ENCODE measurements around the gene HOXC5. TPM values are rescaled to one million over a fixed set of nuclear protein-coding genes. Genes with fewer than 3 reads are reported as not detected.

HOXC5 gene
- total RNA-seq, 1 experiment from 2014 or later, result not detected

- H3K4me3 ChIP-seq, result no peak overlapping the region
- peaks cover 12% of the 10 kb centered on the region for H3K4me1 ChIP-seq
- H3K36me3 ChIP-seq, result no peaks in the 10 kb centered on the region
- H3K9me3 ChIP-seq (replicated peaks), result no peaks in the 10 kb centered on the region
- H3K27me3 ChIP-seq, result no peaks in the 10 kb centered on the region
- H3K27ac ChIP-seq, result no peak overlapping the region
- no peak for DNase-seq
Observed at GRCh38 chr12:54047160-54047963, 14.5 kb downstream of the HOXC5 start.

- Histone ChIP-seq H3K4me1 (peaks cover 14% of the 10 kb centered on the region), H3K27ac (no peak overlapping the region), H3K27me3 (no peaks in the 10 kb centered on the region), H3K4me3 (no peak overlapping the region), H3K9me3 (replicated peaks) (no peaks in the 10 kb centered on the region), H3K36me3 (no peaks in the 10 kb centered on the region)
- DNase-seq, result no peak
Observed at GRCh38 chr12:54047964-54048303, 15.1 kb downstream of the HOXC5 start.

GRCh38 chr12:54048406-54049093, 15.7 kb downstream of the HOXC5 start:
- Histone ChIP-seq H3K36me3 (no peaks in the 10 kb centered on the region), H3K9me3 (replicated peaks) (no peaks in the 10 kb centered on the region), H3K27ac (no peak overlapping the region), H3K4me3 (no peak overlapping the region), H3K27me3 (no peaks in the 10 kb centered on the region), H3K4me1 (peaks cover 8% of the 10 kb centered on the region)
- no peak for DNase-seq

DNA sequence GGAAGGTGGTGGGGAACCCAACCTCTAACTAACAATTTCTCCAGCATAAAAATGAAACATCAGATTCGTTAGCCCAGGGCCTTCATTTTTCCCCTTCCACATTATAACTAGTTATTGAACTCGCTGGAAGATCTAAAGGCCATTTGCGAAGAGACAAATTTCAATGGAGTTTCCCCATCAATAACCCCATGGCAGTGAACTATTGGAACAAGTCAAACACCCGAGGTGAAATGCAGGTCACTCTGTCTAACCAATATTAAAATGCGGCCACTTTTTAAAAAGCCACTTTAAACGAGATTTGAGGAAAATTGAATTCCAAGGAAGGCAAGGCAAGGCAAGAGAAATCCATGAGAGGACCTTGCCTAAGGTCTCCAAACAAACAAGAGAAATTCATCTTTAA, 16.3 kb downstream of the HOXC5 start:
- DNase-seq, result no peak
- Histone ChIP-seq H3K4me3 (no peak overlapping the region), H3K36me3 (no peaks in the 10 kb centered on the region), H3K9me3 (replicated peaks) (no peaks in the 10 kb centered on the region), H3K27ac (no peak overlapping the region), H3K27me3 (no peaks in the 10 kb centered on the region), H3K4me1 (peaks cover 3% of the 10 kb centered on the region)

- H3K36me3 ChIP-seq, result no peaks in the 10 kb centered on the region
- no peak overlapping the region for H3K27ac ChIP-seq
- H3K9me3 ChIP-seq (replicated peaks), result no peaks in the 10 kb centered on the region
- no peak for DNase-seq
- peaks cover 3% of the 10 kb centered on the region; the same call in 1 of the 2 replicates for H3K4me1 ChIP-seq
- no peak overlapping the region for H3K4me3 ChIP-seq
- no peaks in the 10 kb centered on the region for H3K27me3 ChIP-seq
Observed at GRCh38 chr12:54050482-54050810, 17.6 kb downstream of the HOXC5 start.

- Histone ChIP-seq H3K4me3 (no peak overlapping the region), H3K27me3 (no peaks in the 10 kb centered on the region), H3K36me3 (no peaks in the 10 kb centered on the region), H3K27ac (no peak overlapping the region), H3K9me3 (replicated peaks) (no peaks in the 10 kb centered on the region), H3K4me1 (peaks cover 3% of the 10 kb centered on the region; the same call in 1 of the 2 replicates)
- DNase-seq, result no peak
Observed at GRCh38 chr12:54051026-54051842, 18.4 kb downstream of the HOXC5 start.

GRCh38 chr12:54051874-54052437, 19.1 kb downstream of the HOXC5 start:
- DNase-seq, result no peak
- Histone ChIP-seq H3K4me1 (peaks cover 3% of the 10 kb centered on the region; the same call in 1 of the 2 replicates), H3K4me3 (no peak overlapping the region), H3K27ac (no peak overlapping the region), H3K27me3 (no peaks in the 10 kb centered on the region), H3K9me3 (replicated peaks) (no peaks in the 10 kb centered on the region), H3K36me3 (no peaks in the 10 kb centered on the region)

- Histone ChIP-seq H3K27me3 (no peaks in the 10 kb centered on the region), H3K9me3 (replicated peaks) (no peaks in the 10 kb centered on the region), H3K27ac (peak overlapping the region; percentile 69), H3K4me1 (peaks cover 3% of the 10 kb centered on the region; the same call in 1 of the 2 replicates), H3K36me3 (no peaks in the 10 kb centered on the region), H3K4me3 (peak overlapping the region; percentile 84)
- DNase-seq, result no peak
Observed at GRCh38 chr12:54052438-54053002, 19.7 kb downstream of the HOXC5 start.

DNA sequence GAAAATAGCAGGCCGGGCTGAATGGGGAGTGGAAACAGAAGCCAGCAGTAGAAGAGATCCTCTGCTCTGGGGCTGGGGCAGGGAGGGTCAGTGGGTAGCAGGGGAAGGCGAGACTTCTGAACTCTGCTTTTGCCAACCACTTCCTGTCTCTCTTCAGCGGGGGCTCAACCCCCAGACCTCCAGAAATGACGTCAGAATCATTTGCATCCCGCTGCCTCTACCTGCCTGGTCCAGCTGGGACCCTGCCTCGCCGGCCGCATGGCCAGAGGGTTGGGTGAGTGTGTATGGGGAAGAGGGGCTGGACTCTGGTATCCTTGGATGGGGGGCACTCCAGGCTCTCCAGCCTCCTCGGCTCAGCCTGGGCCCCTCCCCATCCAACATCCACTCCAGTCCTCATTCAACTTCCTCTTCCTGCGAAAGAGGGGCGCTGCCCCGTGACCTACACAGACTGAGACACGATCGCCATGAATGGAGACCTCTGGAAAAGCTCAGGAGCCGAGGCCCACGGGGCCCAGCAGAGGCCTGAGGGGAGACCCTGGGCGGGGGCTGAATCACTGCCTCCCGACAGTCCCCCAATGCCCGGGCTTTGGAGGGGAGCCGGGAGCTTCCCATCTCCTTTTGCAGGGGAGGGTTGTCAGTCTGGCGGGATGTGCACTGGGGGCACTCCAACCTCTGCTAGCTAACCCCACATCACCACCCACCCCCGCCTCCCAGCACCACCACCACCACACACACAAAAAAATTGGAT, 20.3 kb downstream of the HOXC5 start:
- no peaks in the 10 kb centered on the region for H3K27me3 ChIP-seq
- DNase-seq, result peak; percentile 54 to 62
- H3K27ac ChIP-seq, result peak overlapping the region; percentile 69

DNA sequence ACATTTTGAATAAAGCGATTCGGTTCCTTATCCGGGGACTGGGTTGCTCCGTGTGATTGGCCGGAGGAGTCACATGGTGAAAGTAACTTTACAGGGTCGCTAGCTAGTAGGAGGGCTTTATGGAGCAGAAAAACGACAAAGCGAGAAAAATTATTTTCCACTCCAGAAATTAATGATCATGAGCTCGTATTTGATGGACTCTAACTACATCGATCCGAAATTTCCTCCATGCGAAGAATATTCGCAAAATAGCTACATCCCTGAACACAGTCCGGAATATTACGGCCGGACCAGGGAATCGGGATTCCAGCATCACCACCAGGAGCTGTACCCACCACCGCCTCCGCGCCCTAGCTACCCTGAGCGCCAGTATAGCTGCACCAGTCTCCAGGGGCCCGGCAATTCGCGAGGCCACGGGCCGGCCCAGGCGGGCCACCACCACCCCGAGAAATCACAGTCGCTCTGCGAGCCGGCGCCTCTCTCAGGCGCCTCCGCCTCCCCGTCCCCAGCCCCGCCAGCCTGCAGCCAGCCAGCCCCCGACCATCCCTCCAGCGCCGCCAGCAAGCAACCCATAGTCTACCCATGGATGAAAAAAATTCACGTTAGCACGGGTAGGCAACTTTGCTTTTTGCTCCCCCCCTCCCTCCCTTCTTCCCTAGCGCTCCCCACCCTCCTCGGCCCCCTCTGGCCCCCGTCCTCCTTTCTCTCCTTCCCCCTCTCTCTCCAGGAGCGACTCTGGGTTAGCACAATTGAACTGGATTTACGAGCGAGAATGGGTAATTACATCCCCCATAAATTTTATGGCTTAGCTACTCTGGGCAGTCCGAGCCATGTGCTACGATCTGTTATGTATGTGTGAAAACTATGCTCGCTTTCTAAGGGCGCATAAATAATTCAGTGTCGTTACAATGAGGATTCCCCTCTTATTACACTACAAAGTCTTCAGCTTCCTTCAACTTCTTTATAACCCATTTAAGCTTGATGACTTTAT, 21.2 kb downstream of the HOXC5 start, which contains the start of gene HOXC4:
Gene HOXC4 (plus strand): TSS at position 85 of the 991 bp plus-strand sequence. CDS start 88 bp downstream, at position 173.
- no peaks in the 10 kb centered on the region for H3K9me3 ChIP-seq (replicated peaks)
- H3K4me1 ChIP-seq, result peaks cover 3% of the 10 kb centered on the region; the same call in 1 of the 2 replicates
- H3K36me3 ChIP-seq, result no peaks in the 10 kb centered on the region; the same call in 1 of the 2 replicates
- H3K27ac ChIP-seq, result peak within 1 kb of the TSS; percentile 69
- peak within 1 kb of the TSS; percentile 84 for H3K4me3 ChIP-seq
- H3K27me3 ChIP-seq, result no peaks in the 10 kb centered on the region
- peak; percentile 70 to 74 for DNase-seq

More for the DNA sequence above, 20.3 kb downstream of the HOXC5 start:
- Histone ChIP-seq H3K4me1 (peaks cover 3% of the 10 kb centered on the region; the same call in 1 of the 2 replicates), H3K4me3 (peak overlapping the region; percentile 84), H3K36me3 (no peaks in the 10 kb centered on the region; the same call in 1 of the 2 replicates), H3K9me3 (replicated peaks) (no peaks in the 10 kb centered on the region)

DNA sequence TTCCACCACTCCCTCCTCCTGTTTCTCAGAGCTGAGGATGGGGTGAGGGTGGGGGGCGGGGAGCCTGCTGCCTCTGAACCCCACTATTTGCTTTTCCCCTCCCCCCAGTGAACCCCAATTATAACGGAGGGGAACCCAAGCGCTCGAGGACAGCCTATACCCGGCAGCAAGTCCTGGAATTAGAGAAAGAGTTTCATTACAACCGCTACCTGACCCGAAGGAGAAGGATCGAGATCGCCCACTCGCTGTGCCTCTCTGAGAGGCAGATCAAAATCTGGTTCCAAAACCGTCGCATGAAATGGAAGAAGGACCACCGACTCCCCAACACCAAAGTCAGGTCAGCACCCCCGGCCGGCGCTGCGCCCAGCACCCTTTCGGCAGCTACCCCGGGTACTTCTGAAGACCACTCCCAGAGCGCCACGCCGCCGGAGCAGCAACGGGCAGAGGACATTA, 21.9 kb downstream of the HOXC5 start:
- Histone ChIP-seq H3K27ac (peak overlapping the region; percentile 69; the same call in 1 of the 2 replicates), H3K4me3 (peak overlapping the region; percentile 84), H3K4me1 (peaks cover 3% of the 10 kb centered on the region; the same call in 1 of the 2 replicates), H3K36me3 (no peaks in the 10 kb centered on the region; the same call in 1 of the 2 replicates), H3K27me3 (no peaks in the 10 kb centered on the region), H3K9me3 (replicated peaks) (no peaks in the 10 kb centered on the region)
- DNase-seq, result no peak

DNA sequence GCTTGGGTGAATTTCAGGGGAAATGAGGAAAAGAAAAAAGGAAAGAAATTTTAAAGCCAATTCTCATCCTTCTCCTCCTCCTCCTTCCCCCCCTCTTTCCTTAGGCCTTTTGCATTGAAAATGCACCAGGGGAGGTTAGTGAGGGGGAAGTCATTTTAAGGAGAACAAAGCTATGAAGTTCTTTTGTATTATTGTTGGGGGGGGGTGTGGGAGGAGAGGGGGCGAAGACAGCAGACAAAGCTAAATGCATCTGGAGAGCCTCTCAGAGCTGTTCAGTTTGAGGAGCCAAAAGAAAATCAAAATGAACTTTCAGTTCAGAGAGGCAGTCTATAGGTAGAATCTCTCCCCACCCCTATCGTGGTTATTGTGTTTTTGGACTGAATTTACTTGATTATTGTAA, 22.7 kb downstream of the HOXC5 start:
- Histone ChIP-seq H3K27me3 (no peaks in the 10 kb centered on the region), H3K4me1 (peaks cover 3% of the 10 kb centered on the region; the same call in 1 of the 2 replicates), H3K27ac (no peak overlapping the region), H3K36me3 (no peaks in the 10 kb centered on the region; the same call in 1 of the 2 replicates), H3K4me3 (no peak overlapping the region), H3K9me3 (replicated peaks) (no peaks in the 10 kb centered on the region)
- no peak for DNase-seq

Data from SJCRH30 (cell line).